Astrocyte (in vitro differentiated cells and primary cell): Measurements from ENCODE around the gene PRELID3B.

Experiments
- CTCF ChIP-seq: IDR thresholded peaks from 2 replicates; pipeline ENCODE4 v1.5.1; 2011; ENCODE audit warnings: low read depth, mild to moderate bottlenecking, inconsistent platforms, low read length, moderate library complexity; ENCODE audit not compliant: insufficient read depth
- EZH2 ChIP-seq: IDR thresholded peaks from 2 replicates; pipeline ENCODE4 v1.6.1; 2012; ENCODE audit warnings: mild to moderate bottlenecking, low read length, inconsistent platforms; ENCODE audit not compliant: insufficient read depth

- peak; percentile 39 for TF ChIP-seq CTCF
- no peak for TF ChIP-seq EZH2
These were observed 12.7 kb upstream of the PRELID3B start for GRCh38 chr20:59055302-59055701.
